HG03354 (cell line): ENCODE measurements around the gene PLA2G6.
"Not testable (repeated sequence)": the region's sequence is repeated elsewhere in the genome, so short reads cannot be mapped to it uniquely, and the experiment has no call there.

ENCODE experiments used
- ATAC-seq: cut with Tn5 transposase; IDR thresholded peaks from one replicate; pipeline ENCODE4 v1.9.1; 2021; ENCODE audit warnings: mild to moderate bottlenecking; ENCODE audit not compliant: unreplicated experiment, poor library complexity, severe bottlenecking

PLA2G6 gene

DNA sequence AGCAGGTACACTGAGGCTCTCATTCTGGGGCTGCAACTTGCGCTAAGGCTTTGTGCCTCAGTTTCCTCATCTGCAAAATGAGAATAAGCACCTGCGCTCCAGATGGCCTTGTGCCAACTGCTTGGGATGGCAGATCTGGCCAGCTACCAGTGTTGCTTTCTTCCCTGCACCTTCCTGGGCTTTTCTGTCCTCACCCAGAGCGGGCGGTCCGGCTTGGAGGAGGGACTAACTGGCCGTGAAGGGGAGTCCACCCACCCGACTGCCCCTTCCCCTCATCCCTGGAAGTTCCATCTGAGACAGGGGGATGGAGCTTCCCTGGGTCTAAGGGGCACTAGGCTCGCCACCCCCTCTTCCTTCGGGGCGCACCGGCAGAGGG is 101.2 kb downstream of the PLA2G6 start:
- no peak for ATAC-seq

DNA sequence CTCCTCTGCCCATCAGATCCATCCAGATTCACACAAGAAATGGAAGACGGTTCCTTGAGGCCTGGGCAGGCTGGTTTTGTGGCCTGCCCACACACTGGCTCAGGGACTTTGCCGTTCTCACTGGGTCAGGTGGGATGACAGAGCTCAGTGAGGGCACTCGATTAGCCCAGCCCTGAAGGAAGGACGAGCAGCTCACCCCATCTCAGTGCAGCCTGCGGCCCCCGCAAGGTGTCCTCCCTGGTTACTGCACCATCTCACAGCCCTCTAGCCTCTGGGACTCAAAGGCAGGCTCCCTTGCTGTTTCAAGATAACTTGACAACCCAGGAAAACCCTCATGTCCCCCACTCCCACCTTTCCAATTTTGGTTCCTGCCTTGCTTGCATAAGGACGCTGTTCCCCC is 101.8 kb downstream of the PLA2G6 start:
- ATAC-seq, result no peak

DNA sequence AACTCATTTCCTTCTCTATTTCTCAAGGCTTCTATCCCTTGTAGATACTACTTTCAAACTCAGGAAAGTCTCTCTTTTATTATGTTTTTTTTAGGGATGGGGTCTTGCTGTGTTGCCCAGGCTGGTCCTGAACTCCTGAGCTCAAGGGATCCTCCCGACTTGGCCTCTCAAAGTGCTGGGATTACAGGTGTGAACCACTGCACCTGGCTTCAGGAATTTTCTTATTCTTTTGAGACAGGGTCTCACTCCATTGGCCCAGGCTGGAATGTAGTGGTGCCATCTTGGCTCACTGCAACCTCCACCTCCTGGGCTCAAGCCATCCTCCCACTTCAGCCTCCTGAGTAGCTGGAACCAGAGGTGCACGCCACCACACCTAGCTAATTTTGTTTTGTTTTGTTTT is 102.4 kb downstream of the PLA2G6 start:
- not testable (repeated sequence) for ATAC-seq

DNA sequence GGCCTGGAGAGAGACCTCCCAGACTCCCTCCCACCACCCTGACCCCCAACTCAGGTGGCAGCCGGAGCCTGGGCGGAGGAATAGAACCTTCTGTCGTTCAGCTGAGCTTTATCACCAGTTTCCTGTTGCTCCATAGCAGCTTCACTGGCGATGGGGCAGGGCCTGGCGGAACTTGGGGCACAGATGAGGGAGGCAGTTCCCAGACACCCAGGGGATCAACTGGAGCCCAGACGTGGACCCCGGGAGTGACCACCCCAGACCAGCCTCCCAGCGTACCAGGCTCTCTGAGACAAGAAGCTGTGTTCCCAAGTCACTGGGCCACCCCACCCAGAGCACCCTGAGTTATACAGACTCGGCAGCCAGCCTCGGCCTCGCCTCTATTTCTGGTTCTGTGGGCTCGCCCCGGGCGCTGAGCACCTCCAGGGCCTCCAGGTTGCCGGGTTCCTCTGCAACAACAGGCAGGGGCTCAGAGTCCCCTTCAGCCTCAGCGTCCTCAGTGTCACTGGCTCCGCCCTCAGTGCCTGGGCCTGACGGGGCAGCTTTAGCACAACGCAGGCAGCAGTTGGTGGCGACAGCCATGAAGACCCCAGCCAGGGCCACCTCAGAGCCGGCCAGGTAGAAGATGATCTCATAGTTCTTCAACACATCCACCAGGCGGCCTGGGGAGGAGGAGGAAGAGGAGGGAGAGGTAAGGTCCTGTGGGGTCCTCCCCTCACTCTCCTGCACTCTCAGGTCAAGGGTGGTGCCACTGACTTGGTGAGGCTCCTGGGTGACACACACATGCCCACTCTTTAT is 103.4 kb downstream of the PLA2G6 start:
- no peak for ATAC-seq

DNA sequence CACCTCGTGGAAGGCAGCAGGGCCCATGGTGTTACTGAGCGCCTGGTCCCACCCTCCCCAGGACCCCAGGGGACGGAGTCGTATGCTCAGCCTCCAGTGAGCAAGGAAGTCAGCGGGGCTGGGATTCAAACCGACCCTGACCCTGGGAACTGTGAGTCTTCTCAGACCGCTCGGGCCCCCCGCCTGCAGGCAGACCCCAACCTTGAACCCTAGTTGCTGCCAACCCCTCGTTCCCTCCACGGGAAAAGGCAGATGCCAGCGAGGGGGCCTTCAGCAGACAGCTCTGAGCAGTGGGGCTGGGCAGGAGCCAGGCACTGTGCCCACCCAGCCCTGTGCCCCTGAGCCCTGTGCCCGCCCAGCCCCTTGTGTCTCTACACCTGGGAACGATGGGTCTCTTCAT is 104.0 kb downstream of the PLA2G6 start:
- ATAC-seq, result no peak

DNA sequence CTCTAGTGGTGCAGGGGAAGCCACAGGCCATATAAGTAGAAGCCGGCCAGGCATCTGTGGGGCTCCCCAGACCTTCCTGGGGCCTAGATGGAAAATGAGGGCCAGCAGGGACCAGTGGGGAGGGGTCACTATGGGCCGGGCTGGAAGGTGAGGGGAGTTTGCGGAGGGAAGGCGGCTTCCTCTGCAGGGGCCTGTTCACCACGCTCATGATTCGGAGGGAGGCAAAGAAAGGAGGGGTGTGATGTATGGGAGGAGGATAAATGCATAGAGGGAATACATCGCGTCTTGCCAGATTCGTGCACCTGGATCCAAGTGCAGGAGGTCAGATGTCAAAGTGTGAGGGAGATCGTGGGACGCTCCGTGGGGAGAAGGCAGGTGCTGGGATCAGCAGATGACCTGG is 104.5 kb downstream of the PLA2G6 start:
- ATAC-seq, result no peak

DNA sequence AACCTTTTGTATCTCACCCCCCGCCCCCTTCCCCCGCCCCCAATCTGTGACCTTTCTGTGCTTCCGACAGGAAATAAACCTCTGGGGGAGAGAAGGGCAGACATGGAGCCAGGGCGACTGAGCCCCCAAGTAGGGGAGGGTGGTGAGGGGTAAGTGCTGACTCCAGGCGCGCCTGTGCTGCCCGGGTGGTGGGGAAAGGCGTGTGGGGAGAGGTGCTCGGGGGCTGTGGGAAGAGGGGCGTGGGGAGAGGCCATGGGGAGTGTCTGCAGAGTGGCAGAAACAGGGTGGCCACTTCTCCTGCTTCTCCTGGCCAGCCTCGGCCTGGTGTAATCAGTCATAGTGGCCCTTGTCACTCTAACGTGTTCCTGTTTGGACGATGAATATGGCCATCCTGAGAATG is 105.7 kb downstream of the PLA2G6 start:
- ATAC-seq, result no peak

DNA sequence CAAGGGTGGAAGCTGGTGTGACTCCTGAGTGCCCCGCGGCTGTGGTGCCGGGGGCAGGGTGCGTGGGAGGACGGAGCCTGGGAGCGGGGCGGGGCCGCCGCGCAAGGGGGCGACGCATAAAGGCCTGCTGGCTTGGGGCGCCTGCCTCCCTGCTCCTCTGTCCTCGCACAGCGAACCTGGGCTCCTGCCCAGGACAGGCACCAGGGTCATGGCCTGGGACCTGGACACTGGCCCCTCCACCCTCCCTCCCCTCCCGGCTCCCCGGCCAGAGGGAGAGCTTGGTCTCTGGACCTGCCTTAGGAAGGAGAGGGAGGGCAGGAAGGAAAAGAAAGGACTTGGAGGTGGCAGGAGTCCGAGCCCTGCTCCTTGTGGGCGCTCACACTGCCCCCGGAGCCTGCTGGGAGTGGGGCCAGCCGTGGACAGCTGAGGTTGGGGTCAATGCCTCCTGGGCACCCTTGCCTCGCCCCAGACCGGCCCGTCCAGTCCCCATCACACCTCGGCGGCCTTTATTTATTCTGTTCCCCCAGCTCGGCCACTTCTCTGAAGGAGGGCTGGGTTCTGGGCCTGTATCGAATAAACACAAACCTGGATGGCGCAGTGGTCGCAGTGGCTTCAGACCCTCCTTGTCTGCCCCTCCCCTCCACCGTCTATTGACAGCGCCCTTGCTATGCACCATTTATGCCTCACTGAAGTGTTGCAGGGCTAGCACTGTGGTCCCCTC is 106.4 kb downstream of the PLA2G6 start:
- ATAC-seq, result no peak

DNA sequence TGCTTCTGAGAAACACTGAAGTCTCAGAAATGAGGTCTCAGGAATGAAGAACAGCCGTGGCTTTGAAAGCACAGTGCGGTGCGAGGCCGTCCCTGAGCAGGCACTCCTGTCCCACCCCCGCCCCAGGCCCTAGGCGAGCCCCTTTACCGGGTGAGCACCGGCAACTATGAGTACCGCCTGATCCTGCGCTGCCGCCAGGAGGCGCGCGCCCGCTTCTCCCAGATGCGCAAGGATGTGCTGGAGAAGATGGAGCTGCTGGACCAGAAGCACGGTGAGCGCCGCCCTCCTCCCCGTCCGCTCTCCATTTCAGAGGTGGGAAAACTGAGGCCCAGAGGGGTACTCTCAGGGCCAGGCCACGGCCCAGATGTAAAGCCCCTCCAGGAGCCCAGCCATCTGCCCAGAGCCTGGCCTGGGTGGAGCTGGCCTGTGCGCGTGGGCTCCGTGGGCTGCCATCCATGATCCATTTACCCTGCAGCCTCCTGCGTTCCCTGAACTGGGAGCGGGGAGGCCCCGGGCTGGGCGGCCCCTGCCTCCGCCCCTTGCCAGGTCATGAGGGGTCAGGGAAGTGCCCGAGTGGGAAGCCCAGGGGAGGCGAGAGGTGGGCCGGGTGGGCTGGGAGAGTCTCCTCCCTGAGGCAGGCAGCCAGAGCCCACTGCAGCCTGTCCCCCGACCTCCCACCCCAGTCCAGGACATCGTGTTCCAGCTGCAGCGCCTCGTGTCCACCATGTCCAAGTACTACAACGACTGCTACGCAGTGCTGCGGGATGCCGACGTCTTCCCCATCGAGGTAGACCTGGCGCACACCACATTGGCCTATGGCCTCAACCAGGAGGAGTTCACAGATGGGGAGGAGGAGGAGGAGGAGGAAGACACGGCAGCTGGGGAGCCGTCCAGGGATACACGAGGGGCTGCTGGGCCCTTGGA is 107.2 kb downstream of the PLA2G6 start:
- no peak for ATAC-seq

DNA sequence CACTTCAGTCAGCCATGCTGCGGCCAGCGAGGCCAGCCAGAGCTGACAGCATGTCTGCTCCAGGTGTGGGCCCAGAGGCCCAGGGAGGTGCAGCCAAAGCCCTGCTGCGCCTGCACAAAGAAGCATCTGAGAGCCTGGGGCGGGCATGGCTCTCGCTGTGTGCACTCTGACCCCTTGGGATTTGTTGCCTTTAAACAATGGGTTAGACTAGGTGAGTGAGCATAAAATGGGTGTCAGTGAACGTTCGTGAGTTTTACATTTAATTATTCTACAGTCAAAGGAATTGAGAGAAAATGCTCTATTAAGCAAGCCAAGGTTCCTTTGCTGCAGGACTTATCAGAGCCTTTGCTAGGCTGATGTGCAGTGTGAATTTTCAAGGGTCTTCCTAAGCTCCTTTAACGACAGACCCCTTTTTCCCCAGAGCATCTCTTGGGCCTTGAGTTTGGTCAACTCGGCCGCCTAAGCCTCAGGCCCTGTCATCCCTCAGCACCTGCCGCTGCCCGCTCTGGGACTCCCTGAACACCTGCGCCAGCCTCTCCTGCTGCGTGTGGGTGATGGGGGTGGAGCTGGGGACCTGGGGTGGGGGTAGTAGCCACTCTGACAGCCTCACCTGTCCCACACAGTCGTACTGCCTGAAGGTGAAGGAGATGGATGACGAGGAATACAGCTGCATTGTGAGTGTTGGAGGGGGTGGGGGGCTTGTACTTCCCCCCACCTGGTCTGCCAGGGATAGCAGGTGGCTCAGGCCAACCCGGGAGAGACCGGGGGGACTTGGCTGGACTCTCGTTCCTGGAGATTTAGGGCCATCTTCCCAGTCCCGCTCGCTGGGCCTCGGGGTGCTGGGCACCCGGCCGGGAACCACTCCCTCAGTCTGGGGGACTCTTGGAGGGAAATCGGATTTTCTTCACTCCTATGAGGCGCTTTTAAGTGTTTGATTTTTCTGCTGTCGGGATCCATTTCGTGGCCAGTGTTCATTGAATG is 108.2 kb downstream of the PLA2G6 start:
- ATAC-seq, result no peak

DNA sequence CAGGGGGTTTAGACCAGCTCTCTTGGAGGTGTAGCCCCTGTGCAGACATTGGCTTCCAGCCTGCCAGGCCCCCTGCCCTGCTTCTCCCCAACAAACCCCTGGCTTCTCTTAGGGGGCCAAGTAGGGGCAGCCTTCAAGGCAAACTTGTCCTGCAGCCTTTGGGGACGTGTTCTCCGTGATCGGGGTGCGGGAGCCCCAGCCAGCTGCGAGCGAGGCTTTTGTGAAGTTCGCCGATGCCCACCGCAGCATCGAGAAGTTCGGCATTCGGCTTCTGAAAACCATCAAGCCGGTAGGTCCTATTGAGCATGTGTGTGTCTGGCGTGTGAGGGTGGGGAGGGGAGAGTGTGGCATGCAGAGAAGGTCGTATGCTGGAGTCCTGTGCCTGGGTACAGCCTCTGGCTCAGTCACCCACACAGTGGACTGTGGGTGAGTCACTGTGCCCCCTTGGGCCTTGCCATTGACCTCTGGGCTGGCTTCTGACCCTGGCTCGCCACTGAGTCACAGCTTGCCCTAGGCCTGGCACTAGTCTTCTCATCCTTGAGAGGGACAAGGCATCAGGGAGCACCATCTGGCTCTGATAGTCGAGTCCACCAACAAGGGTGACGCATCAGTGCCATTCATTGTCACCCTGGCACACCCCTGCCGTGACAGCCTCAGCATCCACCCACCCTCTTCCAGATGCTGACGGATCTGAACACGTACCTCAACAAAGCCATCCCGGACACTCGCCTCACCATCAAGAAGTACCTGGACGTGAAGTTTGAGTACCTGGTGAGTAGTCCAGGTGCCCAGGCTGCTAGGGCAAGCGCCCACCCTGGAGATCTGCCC is 109.1 kb downstream of the PLA2G6 start:
- ATAC-seq, result no peak

DNA sequence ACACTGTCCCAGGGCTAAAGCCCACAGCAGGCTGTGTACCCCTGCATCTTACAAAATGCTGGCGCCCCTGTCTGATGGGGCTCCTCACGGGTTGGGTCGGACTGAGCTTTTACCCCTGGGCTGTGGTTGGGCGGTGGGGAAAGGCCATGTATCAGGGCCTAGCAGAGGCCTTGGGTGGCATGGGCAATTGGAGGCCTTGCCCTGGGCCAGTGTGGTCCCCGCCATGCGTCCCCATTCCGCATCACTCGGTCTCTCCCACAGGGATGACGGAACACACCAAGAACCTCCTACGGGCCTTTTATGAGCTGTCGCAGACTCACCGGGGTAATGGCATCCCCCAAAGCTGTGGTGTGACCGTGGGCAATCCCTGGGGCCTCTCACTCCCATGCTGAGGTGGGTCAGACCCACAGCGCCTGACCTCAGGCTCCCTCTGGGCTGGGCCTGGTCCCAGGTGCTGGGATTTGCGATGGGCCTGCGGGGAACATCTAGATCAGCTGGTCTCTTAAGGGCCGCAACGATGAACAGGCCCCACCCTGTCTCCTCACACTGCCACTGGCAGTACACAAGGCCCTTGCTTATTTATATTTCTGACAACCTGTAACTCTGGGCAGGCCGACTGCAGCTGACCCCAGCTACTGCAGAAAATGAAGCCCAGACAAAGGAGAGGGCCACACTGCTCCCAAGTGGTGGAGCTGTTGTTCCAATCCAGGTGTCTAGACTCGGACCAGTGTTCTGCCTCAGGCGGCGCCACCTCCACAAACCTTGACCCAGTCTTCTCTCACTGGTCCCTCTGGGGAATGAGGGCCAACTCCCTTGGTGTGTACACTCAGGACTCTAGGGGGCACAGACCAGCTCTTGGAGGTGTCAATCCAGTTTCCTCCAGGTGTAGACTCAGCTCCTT is 110.0 kb downstream of the PLA2G6 start:
- no peak for ATAC-seq

DNA sequence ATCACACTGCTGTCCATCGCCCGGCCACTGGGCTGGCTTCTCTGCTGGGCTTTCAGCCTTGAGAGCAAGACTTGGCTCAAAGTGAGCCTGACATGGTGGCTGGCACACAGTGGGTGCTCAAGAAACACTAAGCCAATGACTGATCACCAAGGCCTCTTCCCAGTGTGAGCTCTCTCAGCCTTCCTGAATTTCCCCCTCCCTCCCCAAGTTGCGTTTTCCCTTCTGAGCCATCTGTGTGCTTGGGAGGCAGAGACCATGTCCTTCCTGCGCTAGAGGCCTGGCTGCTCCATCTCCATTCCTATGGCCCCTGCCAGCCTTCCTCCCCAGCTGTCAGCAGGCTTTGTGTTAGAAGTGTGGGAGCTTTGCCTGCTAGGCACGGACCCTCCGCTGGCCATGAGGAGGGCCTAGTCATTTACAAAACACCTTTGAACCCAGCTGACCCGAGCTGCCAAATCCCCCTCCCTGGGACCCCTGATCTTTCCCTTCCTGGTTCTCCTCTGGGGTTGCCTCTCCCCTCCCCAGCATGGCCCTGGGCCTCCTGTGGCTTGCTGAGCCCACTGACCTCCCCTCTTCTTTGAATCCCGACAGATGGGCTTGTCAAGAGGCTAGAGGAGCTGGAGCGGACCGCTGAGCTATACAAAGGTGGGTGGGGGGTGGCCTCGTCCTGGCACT is 111.2 kb downstream of the PLA2G6 start:
- ATAC-seq, result no peak

DNA sequence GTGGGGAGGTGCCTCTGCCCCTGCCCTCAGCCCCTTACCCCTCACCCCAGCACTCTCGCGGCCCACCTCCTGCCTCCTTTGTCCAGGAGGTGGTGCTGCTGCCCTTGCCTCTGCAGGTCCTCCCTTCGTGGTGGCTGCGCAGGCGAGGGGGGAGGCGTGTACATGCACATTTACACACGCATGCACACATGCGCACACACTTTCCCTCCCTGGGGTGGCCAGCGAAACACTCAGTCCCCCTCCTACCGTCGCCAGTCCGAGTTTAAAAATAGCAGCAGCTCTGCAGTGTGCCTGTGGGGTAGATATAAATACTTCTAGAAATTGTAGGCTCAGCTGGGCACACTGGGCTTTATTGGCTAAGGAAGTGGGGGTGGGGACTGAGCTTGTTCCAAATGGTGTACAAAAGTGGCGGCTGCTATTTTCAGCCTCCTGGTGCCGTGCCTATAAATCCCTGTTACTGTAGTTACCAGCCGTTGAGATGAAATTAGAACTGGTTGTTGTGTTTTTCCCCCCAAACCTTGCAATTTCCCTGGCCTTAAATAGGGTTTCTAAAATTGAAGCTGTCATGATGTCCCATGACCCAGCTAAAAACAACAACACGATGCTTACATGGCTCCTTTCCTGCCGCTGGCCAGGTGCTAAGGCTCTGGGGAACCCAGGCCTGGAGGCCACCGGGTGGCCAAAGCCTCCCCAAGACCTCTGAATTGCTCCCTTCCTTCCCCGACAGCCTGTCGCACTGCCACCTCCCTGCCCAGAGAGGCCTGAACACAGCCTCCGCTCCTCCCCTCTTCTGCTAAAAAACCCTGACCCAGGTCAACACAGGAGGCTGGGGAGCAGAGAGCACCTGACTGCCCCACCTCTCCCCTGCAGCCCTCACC is 112.0 kb downstream of the PLA2G6 start:
- ATAC-seq, result no peak

DNA sequence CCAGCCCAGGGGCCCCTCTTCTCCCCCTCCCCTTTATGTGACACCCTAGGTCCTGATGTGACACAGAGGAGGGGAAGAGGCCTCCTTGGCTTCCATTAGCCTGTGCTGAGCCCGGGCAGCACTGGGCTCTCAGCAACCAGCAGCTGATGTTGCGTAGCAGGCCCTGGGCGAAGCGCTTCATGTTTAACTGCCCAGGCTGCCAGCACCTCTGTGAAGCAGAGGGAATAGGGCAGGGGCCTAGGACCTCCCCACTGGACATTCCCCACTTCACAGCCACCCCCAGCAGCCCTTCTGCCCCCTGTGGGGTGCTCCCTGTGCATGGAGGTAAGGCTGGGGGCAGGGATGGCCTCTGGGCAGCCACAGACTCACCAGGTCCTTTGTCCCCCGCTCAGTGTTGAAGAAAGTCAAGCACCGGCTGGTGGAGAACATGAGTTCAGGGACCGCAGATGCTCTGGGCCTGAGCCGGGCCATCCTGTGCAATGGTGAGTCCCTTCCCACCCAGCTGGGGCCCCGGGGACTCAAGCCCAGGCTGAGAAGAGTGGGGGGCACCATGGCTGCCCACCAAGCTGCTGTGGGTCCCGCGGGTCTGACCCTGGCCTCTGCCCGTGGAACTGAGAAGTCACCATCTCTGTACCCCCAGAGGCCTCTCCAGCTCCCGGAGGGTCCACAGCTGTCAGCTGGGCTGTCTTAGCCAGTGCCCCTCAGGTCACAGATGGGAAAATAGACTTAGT is 112.8 kb downstream of the PLA2G6 start:
- no peak for ATAC-seq
